K562 treated with DMSO at 1 percent for 4 hours (cell line): Measurements from ENCODE around the gene DCLRE1B. TPM values are rescaled to one million over a fixed set of nuclear protein-coding genes. Genes with fewer than 3 reads are reported as not detected.

Source experiments
- total RNA-seq: library from RNA; unstranded; fragments of 300-600 nt; gene quantifications from 2 replicates; pipeline ENCODE4 v1.2.3, GENCODE V29; 2022; ENCODE audit not compliant: insufficient read depth

The DCLRE1B gene
- 12.2 and 15.5 TPM in 2 replicates for total RNA-seq

DNA sequence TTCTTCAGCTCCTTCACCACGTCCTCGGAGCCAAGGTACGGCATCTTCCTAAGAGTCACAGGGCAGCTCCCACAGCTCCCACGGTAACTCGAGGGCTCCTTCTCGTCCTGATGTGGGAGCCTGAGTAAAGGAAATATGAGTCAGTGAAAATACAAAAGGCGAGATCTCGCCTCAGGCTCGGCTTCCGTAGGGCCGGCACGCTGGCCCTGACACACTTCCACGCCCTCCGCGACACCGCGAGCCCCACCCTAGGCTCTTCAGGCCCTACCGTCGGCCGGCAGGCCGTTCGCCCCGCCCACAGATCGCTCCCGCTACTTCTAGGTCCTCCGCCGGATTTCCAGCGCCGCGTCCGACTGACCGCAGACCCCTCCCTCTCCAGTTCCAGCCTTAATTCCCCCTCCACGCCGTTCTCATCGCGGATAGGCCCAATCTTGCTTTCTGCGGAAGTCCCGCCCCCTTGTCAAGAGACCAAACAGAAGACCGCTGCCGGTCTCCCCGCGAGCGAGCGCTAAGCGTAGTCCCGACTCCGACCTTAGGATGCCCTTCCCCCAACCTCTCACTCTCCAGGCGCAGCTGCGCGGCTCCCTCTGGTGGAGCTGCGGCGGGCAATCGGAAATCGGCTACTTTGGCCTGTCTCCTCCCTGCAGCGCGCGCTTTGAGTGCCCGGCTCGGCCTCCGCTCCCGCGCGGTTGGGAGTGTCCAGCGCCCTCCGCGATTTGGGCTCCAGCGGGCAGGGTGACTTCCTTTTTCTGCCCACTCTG, at the start of gene DCLRE1B, which contains the start of gene AP4B1:
DCLRE1B (plus strand) TSS at position 653 of the 761 bp plus-strand sequence. CDS start 261 bp downstream, outside the sequence.
AP4B1 (minus strand) TSS at position 126 of the 761 bp plus-strand sequence; CDS start at position 44, 82 bp downstream.

DNA sequence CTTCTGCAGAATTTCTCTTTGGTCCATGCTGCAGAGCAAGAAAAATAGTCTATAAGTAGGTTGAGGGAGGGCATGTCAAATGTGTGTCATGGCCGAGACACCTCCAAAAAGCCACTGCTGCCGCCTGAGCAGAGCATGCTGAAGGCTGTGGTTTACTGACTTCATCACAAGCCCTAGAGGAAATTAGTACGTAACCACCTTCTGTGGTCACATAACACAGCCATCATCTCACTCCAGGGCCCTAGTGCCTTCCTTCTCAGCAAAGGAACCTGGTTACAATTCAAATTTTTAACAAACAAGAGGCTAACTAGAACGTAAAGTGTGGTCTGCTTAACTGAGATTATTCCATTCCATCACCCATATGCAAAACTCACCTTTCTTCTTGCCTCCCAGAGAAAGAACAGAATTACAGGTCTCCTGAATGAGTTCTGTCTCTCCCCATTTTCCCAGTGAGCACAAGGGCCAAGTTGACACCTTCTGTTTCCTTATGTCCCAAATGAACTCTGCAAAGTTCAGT, 33.5 kb upstream of the DCLRE1B start, which contains the start of gene PTPN22:
PTPN22 (minus strand) TSS at position 116 of the 517 bp plus-strand sequence.

DNA sequence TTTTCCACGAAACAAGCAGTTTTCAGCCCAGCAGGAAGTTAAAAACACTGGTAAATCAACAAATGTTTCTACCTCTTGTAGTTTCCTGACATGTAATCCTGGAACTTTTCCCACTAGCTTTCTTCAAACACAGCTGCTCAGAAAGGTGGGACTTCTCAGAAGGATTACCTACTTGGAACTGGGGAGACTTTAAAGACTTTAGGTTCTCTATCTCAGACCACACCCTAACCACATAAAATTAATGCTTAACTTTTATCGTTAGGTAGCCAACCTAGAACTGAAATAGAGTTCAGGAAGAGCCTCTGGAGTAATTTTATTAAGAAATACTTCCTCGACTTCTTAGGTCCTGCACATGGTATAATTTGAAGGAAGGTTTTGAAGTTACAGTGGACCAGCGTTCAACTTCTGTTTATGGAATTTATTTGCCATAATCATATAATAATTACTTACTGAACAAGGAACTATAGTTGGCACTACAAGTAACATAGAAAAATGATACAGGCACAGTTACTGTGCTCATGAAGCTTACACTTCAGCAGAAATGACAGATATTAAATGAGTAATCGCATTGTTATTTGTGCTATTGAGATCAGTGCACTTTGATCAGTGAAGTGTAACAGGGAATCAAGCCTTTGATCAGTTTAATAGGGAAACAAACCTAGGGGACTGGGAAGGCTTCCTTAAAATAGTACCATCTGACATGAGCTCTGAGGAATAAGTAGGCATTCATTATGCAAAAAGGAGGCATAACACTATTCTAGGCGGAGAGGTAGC, 17.5 kb upstream of the DCLRE1B start, which contains the start of gene BCL2L15:
BCL2L15 (minus strand) TSS at position 180 of the 774 bp plus-strand sequence. CDS start 206 bp downstream, outside the sequence.

DNA sequence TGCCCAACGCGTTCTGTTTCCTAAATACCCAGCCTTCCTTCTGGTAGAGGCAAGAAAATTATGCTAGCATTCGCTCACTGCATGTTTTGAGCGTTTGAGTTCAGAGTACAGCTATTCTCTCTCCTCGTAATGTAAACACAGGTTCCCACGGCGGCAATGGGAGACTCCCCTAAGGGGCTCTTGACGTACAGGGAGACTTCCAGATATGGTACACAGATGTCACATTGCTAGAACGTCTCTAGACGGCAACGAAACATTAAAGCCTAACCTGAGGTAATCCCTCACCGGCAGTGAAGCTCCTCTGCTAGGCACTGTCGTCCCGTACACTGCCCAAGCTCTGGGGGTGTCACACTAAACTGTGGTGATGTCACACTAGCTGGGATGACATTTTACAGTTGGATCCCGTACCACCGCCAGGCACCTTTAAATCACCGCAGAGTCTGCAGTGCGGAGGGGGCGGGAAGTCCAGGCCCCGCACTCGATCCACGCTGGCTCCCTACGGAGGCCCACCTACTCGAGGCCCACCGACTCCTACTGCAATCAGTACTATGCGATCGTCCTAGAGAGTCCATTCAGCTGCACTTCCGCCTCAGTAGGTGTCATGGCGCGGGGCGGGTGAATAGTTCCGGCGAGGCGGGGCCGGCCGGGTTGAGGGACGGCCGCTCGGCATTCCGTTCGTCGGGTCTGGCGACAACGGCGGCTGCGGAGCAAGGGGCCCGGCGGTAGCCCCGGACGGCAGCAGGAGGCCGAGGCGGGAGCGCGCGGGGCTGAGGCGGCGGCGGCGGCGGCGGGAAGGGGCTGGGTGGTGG, 24.0 kb downstream of the DCLRE1B start, which contains the start of gene HIPK1:
HIPK1 (plus strand) TSS at position 384 of the 809 bp plus-strand sequence.

Other genes starting within 250 kb of the DCLRE1B start
- gene PHTF1, start 145.8 kb upstream of the DCLRE1B start, total RNA-seq = 32.9 and 39.8 TPM in 2 replicates
- 10.7 and 13.8 TPM in 2 replicates for gene RSBN1, start 92.8 kb upstream of the DCLRE1B start, total RNA-seq
- 0.75 and 0.84 TPM in 2 replicates for gene PTPN22, start 33.6 kb upstream of the DCLRE1B start, total RNA-seq
- gene BCL2L15, start 17.7 kb upstream of the DCLRE1B start, total RNA-seq = not detected in 2 replicates
- gene AP4B1, start 527 bp upstream of the DCLRE1B start, total RNA-seq = 7.4 and 10.2 TPM in 2 replicates
- 25.3 and 39.0 TPM in 2 replicates for gene HIPK1, start 24.0 kb downstream of the DCLRE1B start, total RNA-seq
- not detected in 2 replicates for gene OLFML3, start 74.1 kb downstream of the DCLRE1B start, total RNA-seq
- not detected in 2 replicates for gene SYT6, start 248.5 kb downstream of the DCLRE1B start, total RNA-seq